Stimulated activated CD8-positive, alpha-beta memory T cell treated with anti-CD3 and anti-CD28 coated beads, Interleukin-4, amount 100 ng/mL, for 24 hours (primary cell): ENCODE results near the gene CCDC27.

Source experiments
- DNase-seq: peaks from one replicate; pipeline ENCODE4 v3.0.0-alpha.2; 2020; ENCODE audit warnings: low read depth

CCDC27 gene

DNA sequence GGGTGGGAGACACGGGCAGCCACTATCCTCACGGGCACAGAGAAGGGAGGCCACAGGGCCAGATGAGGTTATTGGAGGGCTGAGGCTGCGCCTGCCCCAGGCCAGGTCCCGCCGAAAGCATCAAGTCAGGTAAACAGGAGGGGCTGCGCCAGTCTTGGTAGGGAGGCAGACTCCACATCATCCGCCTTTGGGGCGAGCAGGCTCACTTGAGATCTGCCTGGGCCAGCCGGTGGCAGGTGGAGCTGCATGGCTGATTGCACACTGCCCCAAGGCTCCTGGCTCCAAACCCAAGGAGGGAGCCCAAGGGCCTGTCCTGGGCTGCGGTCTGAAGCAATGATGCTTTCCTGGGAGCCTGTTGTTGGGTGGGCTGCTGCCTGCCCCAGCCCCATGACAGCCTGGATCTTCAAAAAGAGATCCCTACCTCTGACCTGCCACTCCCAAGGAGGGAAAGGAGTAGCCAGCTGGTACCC is 24.9 kb downstream of the CCDC27 start:
- DNase-seq = no peak

DNA sequence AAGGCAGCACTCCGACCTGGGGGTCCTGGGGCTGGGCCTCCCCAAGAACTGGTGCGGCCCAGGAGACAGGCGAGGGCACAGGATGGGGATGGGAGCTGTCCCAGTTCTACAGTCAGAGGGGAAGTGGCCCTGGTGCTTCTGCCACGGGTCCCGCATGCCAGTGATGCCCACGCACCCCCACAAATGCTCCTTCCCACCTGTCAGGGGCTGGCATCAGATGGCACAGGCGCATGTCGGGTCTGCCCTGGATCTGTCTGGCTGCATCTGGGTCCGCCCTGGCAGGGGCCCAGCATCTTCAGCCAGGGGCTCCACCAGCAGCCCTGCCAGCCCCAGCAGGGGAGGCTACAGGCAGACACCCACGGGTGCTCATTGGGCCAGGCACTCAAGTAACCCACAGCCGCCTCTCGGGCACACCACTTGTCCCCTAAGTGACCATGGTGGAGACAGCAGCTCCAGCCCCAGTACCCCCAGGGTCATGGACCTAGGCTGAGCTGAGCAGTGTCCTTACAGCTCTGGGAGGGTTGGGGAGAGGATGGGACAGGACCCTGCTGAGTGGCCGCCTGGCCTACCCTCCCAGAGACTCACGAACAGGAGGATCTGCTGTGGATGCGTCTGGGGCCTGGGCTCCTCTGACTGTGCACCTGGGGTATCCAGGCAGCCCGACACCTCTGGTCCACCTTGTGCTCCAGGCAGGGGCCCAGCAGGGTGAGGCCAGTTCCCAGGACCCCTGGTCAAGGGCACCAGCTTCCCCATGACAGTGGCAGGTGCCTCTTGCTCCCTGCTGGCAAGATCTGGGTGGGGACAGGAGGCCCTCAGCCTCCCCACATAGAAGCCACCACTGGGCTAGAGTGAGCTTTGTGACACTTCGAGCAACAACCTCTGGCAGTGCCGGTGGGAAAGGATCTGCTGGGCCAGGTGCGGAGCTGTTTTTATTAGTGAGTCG is 25.7 kb downstream of the CCDC27 start:
- DNase-seq = no peak

DNA sequence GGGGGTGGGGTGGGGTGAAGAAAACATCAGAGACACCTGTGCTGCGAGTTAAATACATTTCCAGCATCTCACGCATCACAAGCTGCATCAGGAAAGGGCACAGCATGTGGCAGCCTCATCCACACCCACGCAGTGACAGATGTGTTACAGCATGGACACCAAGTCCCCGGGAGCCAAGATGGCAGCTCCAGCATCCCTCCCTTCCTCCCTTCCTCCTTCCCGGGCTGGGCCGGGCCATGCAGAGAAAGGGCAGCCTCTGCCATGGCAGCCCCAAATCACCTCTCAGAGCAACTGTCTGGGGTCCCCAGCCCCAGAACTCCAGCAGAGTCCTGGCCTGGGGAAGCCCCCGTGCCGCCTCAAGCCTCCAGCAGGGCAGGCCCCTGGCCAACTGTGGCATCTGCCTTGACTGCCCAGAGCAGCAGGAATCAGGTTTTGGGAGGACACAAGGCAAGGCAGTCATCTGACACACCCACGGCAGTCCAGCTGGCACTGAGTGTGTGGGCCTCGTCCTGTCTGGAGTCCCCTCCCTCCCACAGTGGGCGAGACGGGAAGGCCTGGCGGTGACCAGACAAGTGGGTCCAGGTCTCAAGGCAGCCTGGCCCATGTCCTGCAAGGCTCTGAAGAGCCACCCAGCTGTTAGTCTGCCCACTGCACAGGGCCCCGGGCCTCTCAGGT is 26.5 kb downstream of the CCDC27 start:
- no peak for DNase-seq

DNA sequence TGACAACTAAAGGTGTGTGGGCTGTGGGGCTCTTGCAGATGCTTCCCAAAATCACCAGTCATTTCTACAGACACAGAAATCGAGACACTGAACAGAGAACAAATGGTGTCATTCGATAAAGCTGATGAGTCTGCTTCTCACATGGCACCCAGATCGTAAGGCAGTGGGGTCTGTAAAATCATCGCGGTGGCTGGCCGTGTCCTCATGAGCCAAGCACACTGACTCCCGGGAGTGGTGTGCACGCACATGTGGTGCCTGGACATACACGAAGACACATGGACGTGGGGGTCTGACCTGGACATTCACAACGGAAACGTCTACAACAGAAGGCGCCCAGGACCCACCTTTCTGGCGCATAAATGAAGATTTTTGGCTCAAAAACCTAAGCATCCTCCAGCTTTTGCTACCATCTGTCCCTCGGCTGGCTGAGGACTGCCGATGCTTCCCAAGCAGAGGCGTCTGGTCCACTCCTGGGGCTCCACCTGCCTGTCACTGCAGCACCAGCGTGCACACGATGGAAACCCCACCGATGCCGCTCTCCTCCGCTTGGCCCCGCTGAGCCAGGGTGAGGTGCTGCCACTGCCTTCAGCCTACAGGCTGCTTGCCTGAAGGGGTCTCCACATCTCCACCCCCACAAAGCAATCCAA is 27.1 kb downstream of the CCDC27 start:
- DNase-seq = no peak

DNA sequence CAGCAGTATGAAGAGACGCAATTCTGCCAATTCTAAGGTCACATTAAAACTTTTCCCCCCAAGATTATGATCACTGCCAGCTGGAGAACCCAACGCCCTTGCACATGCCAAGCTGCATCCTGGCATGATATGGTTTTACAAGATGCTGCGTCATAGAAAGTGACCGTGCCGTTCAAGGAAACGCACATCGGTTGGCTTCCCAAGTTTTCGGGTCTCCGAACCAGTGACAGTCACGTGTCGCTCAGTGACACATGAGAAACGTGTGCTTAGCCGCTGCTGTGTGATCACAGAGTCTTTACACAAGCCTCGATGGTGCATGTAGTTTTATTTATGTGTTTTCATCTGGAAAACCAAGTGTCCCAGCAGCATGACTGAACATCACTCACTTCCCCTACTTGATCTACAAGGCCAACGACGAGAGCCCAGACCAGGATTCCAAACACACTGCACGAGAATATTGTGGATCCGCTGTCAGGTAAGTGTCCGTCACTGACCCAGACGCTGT is 27.7 kb downstream of the CCDC27 start:
- no peak for DNase-seq

DNA sequence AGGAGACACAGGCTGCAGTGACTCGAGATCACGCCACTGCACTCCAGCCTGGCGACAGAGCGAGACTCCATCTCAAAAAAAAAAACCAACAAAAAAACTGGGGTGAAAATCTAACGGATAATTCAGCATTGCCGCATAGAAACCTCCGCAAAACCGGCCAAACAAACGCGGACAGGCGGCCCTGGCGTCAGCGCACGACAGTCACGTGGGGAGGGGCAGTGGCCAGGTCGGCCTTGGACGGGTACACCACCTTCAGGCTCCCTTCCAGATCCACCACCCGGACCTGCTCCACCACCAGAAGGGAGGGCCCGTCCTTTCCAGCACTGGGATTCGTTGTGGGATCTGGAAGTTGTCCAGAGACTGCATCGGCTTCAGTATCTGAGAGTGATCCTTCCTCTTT is 28.7 kb downstream of the CCDC27 start:
- DNase-seq = no peak

DNA sequence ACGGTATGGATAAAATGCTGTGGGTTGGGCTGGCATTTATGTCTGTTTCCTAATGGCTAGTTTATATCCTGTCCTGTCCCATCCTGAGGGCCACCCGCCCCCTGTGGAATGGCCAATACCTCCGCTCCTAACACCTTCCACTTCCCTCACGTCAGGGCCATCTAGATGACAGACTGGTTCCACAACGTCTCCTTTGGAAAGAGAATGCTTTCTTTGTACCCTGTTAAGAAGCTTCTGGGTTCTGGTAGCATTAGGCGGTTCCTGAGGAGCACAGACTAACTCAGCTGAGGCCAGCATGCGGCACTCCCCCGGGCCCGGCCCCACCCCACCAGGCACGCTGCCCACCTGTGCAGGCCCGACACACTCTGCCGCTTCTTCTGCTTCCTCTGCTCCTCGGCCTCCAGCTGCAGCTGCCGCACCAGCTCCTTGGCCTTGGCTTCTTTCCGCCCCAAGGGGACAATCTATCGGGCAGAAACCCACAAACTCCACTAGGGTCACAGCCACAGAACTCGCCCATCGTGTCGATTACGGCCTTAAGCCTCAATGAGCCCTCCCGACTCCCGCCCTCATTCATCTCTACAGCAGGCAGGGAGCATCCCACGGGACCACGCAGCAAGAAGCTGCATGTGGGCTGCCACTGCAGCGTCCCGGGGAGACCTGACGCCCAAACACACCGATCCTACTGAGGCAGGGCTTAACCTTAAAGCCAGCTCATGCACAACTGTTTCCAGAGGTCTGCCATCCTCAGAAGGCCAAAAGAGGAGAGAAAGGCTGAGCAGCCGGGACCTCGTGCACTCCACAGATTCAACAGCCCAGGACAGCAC is 31.6 kb downstream of the CCDC27 start:
- no peak for DNase-seq

DNA sequence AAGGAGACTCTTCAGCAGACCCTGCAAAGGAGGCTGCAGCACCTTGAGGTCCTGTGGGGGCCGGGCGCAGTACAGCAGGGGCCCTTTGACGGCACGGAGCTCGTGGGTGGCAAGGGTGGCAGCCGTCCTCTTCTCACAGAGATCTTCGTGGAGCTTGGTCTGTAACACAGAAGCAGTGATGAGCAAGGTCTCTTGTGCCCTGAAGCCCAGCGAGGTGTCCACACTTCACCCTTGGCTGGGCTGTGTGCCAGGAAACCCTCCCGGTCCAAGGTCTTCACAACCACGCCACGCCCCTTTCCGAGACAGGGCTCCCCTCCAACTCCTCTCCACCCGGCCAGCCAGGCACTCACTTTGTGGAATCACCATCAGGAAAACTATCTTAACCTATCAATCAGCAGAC is 32.8 kb downstream of the CCDC27 start:
- no peak for DNase-seq

DNA sequence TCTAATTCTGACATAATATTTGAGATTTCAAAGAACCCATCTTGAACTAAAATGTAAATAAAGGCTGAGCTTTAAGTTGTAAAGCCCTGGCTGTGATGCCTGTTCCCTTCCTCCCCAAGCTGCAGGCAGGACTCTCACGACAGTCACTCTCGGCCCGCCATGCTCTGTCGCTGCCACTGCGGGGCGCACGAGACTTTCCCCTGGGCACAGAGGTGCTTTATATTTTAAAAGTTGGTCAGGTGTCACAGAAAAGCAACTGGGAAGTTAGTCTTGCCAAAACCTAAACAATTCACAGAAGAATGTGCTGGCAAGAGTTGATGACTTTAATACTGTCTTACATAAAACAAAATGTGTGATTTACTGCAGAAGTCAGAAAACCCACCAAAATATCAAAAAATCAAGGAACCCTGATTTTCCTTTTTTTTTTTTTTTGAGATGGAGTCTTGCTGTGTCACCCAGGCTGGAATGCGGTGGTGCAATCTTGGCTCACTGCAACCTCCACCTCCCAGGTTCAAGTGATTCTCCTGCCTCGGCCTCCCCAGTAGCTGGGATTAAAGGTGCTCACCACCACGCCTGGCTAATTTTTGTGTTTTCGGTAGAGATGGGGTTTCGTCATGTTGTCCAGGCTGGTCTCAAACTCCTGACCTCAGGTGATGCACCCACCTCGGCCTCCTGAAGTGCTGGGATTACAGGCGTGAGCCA is 33.4 kb downstream of the CCDC27 start:
- no peak for DNase-seq

DNA sequence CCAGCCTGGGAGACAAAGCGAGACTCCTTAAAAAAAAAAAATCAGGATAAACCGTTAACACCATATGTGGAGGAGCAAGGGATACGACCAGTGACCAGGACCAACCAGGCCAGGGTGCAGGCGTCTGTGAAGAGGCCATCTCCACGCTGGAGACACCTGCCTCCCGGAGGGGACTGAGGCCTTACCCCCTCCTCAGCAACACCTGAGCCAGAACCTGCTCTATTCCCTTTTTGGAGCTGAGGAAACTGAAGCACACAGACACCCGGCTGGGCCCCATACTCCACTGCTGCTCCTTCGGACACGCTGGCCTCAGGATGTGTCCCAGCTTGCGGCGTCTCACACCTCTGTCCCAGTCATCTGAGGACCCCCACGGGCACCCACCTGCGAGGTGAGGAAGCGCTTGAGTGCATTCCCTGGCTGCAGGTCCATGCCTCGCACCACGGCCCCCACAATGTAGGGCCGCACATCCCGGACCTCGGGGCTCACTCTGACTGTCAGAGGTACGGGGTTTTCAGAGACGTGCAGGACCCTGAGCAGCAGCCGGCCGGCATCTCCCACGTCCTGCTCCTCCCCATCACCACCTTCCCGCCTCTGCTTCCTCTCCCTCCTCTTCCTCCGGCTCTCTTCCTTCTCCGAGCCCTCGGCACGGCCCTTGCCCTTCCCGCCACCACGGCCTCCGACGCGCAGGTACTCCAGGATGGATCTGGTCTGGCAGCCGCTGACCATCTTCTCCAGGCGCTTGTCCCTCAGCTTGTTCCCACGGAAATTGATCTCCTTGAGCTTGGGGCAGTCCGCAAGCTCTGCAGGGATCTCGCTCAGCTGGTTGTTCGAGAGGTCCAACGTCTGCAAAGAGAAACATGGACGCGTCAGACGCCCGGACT is 34.5 kb downstream of the CCDC27 start:
- no peak for DNase-seq

DNA sequence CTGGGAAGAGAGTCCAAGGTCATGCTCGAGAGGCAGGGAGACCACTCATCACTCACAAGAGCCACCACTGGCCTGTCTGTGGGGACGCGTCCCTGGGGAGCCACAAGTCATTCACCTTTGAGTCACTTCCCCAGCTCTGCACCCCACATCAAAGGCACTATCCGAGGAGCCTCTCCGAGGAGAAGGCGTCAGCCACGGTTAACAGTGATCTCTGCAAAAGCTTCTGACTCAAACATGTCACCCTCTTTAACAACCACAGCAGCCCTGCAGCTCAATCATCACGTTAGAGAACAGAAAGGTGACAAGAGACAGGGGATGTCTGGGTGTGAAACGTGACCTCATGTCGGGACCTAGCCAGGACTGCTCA is 35.1 kb downstream of the CCDC27 start:
- DNase-seq = no peak

DNA sequence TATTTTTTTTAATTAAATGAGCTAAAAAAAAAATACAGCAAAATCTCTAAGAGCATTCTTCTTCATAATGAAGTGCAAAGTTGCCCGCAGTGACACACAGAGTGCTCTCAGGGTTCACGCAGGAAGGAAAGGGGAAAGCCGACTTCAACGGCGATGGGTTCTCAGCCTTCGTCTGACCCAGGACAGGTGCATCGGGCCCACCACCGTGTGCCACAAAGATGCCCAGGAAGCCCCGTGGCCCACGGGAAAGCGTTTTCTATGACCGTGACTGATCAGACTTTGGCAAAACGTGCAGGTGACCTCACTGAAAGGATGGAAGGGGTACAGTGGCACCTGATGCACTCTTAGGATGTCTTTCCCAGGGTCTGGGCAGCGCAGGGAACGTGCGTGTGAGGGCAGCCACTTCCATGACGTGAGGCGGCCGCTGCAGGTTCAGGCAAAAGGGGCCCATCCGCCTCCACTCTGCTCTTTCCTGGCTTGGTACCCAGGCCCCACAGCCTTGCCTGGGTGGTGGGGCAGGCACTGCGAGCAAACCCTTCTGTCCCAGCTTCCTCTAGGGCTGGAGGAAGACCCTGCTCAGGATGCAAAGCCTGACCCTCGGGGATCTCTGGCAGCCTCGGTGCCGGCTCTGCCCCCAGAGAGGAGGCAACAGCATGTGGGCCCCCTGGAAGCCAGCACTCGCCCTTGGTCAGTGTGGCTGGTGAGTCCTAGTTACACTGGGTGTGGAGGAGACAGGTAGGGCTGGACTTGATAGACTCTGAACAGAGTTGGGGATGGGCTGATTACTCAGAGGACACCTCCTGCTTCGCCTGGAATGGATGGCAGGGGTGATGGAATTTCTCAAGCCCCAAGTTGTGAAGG is 35.7 kb downstream of the CCDC27 start:
- no peak for DNase-seq

DNA sequence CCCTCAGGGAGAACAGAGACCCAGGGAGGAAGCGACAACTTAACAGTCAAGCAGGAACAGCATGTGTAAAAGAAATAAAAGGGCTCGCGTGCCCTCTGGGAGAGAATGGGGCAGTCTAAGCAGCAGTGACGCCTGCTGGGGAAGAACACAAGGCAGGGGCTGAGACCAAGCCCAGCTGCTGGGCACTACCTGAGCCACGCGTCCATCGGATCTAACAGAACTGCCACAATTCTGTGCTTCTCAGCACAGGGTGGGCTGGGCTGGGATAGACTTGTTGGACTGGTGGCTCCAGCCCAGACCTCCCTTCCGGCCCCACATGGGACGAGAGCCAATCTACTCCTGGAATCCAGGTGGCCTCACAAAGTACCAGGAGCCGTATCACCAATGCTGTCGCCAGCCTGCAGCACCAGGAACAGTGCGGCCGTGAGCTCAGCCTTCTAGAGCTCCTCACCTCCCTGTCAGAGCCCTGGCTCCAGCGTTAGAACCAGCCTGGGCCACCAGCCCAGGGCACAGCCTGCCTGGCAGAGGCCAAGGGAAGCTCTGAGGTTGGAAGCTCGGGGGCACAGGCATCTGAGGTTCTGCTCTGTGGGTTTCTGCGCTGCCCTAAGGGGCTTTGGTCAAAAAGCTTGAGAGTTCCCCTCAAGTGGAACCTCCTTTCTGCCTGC is 36.6 kb downstream of the CCDC27 start:
- DNase-seq = no peak

DNA sequence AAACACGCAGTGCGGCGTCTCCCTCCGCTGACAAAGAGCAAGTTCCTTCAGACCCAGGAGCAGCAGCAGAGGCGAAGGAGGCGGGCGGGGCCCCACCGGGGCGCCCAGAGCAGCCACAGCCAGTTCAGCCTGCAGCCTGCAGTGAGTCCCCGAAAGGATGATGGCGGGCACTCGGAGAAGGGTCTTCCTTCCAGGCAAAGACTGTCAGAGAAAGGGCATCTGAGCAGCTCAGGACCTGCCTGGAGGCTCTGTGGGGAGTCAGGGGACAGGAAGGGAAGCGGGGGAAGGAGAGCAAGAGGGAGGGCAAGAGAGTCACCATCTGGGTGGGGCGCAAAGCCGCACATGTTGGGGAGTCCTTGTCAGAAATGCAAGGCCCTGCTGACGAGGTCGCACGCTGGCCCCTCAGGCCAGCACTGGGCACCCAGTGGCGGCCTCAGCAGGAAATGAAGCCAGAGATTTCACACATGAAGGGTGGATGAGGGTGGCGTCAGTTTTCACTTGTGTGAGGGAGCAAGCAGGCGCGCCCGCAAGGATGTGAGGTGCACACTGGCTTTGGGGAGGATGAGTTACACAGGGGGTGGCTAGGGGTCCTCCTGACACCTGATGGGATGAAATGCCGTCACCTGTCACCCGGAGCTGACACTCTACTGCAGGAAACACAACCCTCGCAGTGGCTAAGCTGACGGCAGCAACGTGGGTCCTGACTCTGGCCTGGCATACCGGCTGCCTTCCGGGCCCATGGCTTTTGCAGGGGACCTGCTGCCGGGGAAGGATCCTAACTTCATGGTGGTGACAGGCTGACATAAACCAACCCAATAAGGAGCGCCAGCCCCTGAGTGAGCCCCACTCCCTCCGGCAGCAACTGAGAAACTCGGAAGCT is 37.4 kb downstream of the CCDC27 start:
- no peak for DNase-seq

DNA sequence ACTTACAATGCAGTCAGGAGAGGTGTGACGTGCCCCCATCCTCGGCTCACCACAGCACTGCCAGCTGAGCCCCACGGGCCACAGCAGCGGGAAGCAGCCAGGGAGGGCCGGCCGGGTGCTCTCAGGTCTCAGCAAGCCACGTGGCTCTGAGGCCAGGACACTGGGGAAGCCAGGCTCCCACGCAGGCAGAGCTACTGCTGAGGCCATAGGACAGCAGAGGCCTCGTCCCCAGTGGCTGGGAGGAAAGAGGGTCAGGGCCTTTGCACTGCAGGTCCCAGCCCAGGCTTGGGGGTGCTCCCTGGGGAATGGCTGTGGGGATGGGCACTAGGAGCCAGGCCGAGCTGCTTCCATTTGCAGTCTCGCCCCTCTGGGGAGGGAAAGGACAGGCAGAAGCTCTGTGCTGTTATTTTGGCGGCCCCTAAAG is 38.3 kb downstream of the CCDC27 start:
- DNase-seq = no peak

DNA sequence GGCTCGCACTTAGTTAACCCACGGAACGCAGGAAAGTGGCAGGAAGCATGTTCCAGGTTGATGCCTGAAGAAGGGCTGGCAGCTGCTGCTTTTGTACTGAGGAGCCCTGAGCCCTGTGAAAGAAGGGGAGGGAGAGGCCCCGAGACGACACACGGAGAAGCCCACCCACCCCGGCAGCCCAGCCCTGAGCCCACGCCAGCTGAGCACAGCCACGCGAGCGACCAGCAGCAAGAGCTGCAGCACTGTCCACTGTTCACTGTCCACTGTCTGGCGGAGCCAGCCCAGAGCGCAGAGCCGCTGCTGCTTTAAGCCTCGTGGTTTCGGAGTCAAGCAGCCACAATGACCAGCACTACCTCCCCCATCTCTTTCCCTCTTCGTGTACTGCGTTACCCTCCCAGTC is 38.7 kb downstream of the CCDC27 start:
- no peak for DNase-seq

DNA sequence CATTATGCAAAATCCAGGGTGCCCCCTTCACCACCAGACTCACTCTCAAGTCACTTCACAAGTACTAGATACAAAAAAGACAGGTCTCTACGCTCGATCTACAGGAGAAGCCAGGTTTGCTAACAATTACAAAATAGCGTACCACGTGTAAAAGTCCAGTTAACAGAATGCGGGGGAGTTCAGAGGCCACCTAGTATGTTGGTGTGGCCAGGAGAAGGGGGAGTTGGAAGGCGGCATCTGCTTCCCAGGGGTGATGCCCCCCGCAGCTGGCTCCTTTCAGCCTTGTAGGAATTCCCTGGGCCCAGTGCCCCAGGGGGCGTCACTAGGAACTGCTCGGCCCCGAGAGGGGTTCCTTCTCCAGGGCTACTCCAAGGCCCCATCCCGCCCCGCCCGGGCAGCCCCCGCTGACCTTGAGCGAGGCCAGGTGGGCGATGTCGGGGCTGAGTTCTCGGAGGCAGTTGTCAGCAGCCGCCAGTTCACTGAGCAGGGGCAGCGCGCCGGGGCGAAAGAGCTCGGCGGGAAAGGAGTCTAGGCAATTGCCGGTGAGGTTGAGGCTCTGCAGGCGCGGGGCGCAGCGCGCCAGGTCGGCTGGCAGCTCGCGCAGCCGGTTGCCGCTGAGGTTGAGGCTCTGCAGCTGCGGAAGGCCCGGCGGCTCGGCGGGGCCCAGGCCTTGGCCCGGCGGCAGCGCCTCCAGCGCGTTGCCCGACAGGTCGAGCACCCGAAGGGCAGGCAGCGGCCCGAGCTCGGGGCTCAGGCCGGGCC is 43.4 kb downstream of the CCDC27 start:
- DNase-seq = no peak
